Caco-2 (cell line): Measurements from ENCODE around the gene MICU1. TPM values are rescaled to one million over a fixed set of nuclear protein-coding genes. Genes with fewer than 3 reads are reported as not detected.
A peak's percentile ranks its signal among the peaks of the same experiment; 100 is the strongest.

Experiments used
- BruUV-seq: library from RNA; stranded (reverse); fragments of 400-500 nt; replicated peaks from 2 replicates; lab custom pipeline; 2021; lab: Mats Ljungman, UMichigan
- CTCF ChIA-PET: fragments of 300-600 bp; sonication (Branson Sonifier 250); formaldehyde crosslinking; loops from one replicate; lab custom pipeline; 2022; ENCODE audit warnings: antibody characterized with exemption; lab: Charles Lee
- POLR2A ChIA-PET: fragments of 300-600 bp; sonication (Branson Sonifier 250); formaldehyde crosslinking; loops from one replicate; lab custom pipeline; 2022; ENCODE audit warnings: antibody characterized with exemption; lab: Charles Lee
- DNase-seq, 2 experiments: peaks; one replicate each; pipeline versions ENCODE4 v3.0.0 to v3.0.0-alpha.2; 2020 to 2022
- H3K27me3 ChIP-seq: replicated peaks from 2 replicates; pipeline ENCODE4 v1.6.0; 2011; ENCODE audit warnings: low read length; ENCODE audit not compliant: control insufficient read depth, insufficient read depth
- H3K36me3 ChIP-seq: 2 replicates; pipeline ENCODE4 v1.5.1; 2011; ENCODE audit warnings: low read length; ENCODE audit not compliant: control insufficient read depth, insufficient read depth
- H3K4me1 ChIP-seq: fragments of 250-450 bp; sonication (Bioruptor Pico); 2 replicates; pipeline ENCODE4 v1.5.1; 2020; ENCODE audit warnings: mild to moderate bottlenecking
- H3K4me3 ChIP-seq: 2 replicates; pipeline ENCODE4 v1.5.1; 2011; ENCODE audit warnings: low read depth, mild to moderate bottlenecking, control low read depth, low read length
- H3K9me3 ChIP-seq: fragments of 250-450 bp; sonication (Bioruptor Pico); 2 replicates; pipeline ENCODE4 v1.5.1; 2020; ENCODE audit warnings: mild to moderate bottlenecking, moderate library complexity
- H3K27ac Mint-ChIP-seq: one replicate; pipeline ENCODE4 v1.8.0; 2022; ENCODE audit warnings: mixed read lengths; ENCODE audit not compliant: unreplicated experiment
- H3K27me3 Mint-ChIP-seq: one replicate; pipeline ENCODE4 v1.8.0; 2022; ENCODE audit warnings: mixed read lengths; ENCODE audit not compliant: insufficient read depth, unreplicated experiment
- H3K36me3 Mint-ChIP-seq: one replicate; pipeline ENCODE4 v1.8.0; 2022; ENCODE audit warnings: mild to moderate bottlenecking, mixed read lengths; ENCODE audit not compliant: insufficient read depth, unreplicated experiment
- H3K4me1 Mint-ChIP-seq: one replicate; pipeline ENCODE4 v1.8.0; 2022; ENCODE audit warnings: low read depth, mixed read lengths; ENCODE audit not compliant: unreplicated experiment
- H3K4me3 Mint-ChIP-seq: one replicate; pipeline ENCODE4 v1.8.0; 2022; ENCODE audit warnings: mild to moderate bottlenecking, moderate library complexity, mixed read lengths; ENCODE audit not compliant: unreplicated experiment
- H3K9me3 Mint-ChIP-seq: one replicate; pipeline ENCODE4 v1.8.0; 2022; ENCODE audit warnings: mixed read lengths; ENCODE audit not compliant: unreplicated experiment
- CTCF ChIP-seq, 2 experiments: fragments of 200-600 bp in 1 of 2; IDR thresholded peaks; 1 replicate in 1 of 2; 2 replicates in 1 of 2; pipeline versions ENCODE4 v1.5.1 to v1.8.0; 2011 to 2022; ENCODE audit warnings: antibody characterized with exemption in 1 of 2, control low read depth in 1 of 2, inconsistent platforms in 1 of 2, low read depth in 1 of 2, low read length in 1 of 2, mild to moderate bottlenecking in 1 of 2, moderate library complexity in 1 of 2; ENCODE audit not compliant: insufficient read depth in 1 of 2, severe bottlenecking in 1 of 2, unreplicated experiment in 1 of 2
- intact Hi-C: fragments of 100-400 bp; cut with micrococcal nuclease; formaldehyde crosslinking; loops from one replicate; pipeline ENCODE4 v1.10.0; 2022; ENCODE audit not compliant: unreplicated experiment
- total RNA-seq: library from RNA; stranded (reverse); gene quantifications from 2 replicates; pipeline ENCODE4 v1.2.3, GENCODE V29; 2022

MICU1 gene
- total RNA-seq, 1 experiment from 2014 or later: 83.2 TPM

GRCh38 chr10:72424561-72424960 lies 201.3 kb downstream of the MICU1 start:
- H3K36me3 Mint-ChIP-seq: peaks cover 20% of the 10 kb centered on the region
- no peak for TF ChIP-seq CTCF (IDR thresholded peaks at IDR 0.05; ENCODE audit: insufficient read depth in 1 of 2, low read depth in 1 of 2, low read length in 1 of 2, severe bottlenecking in 1 of 2, unreplicated experiment in 1 of 2)
- no peak overlapping the region for H3K4me3 ChIP-seq
- ChIA-PET CTCF (no interaction called here), POLR2A (no interaction called here)
- no TSS peak for BruUV-seq
- no peak overlapping the region for H3K4me3 Mint-ChIP-seq
- no peaks in the 10 kb centered on the region for H3K27me3 Mint-ChIP-seq
- no peak overlapping the region for H3K27ac Mint-ChIP-seq
- no peak for DNase-seq
- H3K9me3 Mint-ChIP-seq: peaks cover 12% of the 10 kb centered on the region
- H3K4me1 ChIP-seq: no peaks in the 10 kb centered on the region
- intact Hi-C loops: no loop called here
- no peaks in the 10 kb centered on the region for H3K9me3 ChIP-seq
- H3K27me3 ChIP-seq: no peaks in the 10 kb centered on the region
- H3K4me1 Mint-ChIP-seq: peaks cover 8% of the 10 kb centered on the region
- peaks cover 1% of the 10 kb centered on the region; the same call in 1 of the 2 replicates for H3K36me3 ChIP-seq

GRCh38 chr10:72423426-72423825 lies 202.5 kb downstream of the MICU1 start:
- Mint-ChIP-seq H3K36me3 (peaks cover 20% of the 10 kb centered on the region), H3K27ac (peak overlapping the region; percentile 57), H3K27me3 (no peaks in the 10 kb centered on the region), H3K9me3 (peaks cover 12% of the 10 kb centered on the region), H3K4me1 (peaks cover 8% of the 10 kb centered on the region), H3K4me3 (no peak overlapping the region)
- Histone ChIP-seq H3K4me1 (no peaks in the 10 kb centered on the region), H3K9me3 (no peaks in the 10 kb centered on the region), H3K4me3 (no peak overlapping the region), H3K36me3 (peaks cover 1% of the 10 kb centered on the region; the same call in 1 of the 2 replicates), H3K27me3 (no peaks in the 10 kb centered on the region)
- no TSS peak for BruUV-seq
- ChIA-PET POLR2A (no interaction called here), CTCF (no interaction called here)
- intact Hi-C loops: no loop called here
- no peak for TF ChIP-seq CTCF (IDR thresholded peaks at IDR 0.05; ENCODE audit: insufficient read depth in 1 of 2, low read depth in 1 of 2, low read length in 1 of 2, severe bottlenecking in 1 of 2, unreplicated experiment in 1 of 2)
- no peak for DNase-seq

- H3K4me1 Mint-ChIP-seq: peaks cover 8% of the 10 kb centered on the region
- no peak for TF ChIP-seq CTCF (IDR thresholded peaks at IDR 0.05; ENCODE audit: insufficient read depth in 1 of 2, low read depth in 1 of 2, low read length in 1 of 2, severe bottlenecking in 1 of 2, unreplicated experiment in 1 of 2)
- H3K4me3 ChIP-seq: no peak overlapping the region
- ChIA-PET CTCF (no interaction called here), POLR2A (no interaction called here)
- no peak overlapping the region for H3K27ac Mint-ChIP-seq
- H3K36me3 ChIP-seq: peaks cover 1% of the 10 kb centered on the region; the same call in 1 of the 2 replicates
- no TSS peak for BruUV-seq
- no peaks in the 10 kb centered on the region for H3K9me3 ChIP-seq
- peaks cover 12% of the 10 kb centered on the region for H3K9me3 Mint-ChIP-seq
- H3K36me3 Mint-ChIP-seq: peaks cover 20% of the 10 kb centered on the region
- intact Hi-C loops: no loop called here
- no peak overlapping the region for H3K4me3 Mint-ChIP-seq
- H3K27me3 Mint-ChIP-seq: no peaks in the 10 kb centered on the region
- no peak for DNase-seq
- H3K4me1 ChIP-seq: no peaks in the 10 kb centered on the region
- no peaks in the 10 kb centered on the region for H3K27me3 ChIP-seq
These were observed 203.9 kb downstream of the MICU1 start for GRCh38 chr10:72421885-72422540.
